ENCODE data around the gene RNF31.
A peak's percentile ranks its signal among the peaks of the same experiment; 100 is the strongest.

The RNF31 gene

DNA sequence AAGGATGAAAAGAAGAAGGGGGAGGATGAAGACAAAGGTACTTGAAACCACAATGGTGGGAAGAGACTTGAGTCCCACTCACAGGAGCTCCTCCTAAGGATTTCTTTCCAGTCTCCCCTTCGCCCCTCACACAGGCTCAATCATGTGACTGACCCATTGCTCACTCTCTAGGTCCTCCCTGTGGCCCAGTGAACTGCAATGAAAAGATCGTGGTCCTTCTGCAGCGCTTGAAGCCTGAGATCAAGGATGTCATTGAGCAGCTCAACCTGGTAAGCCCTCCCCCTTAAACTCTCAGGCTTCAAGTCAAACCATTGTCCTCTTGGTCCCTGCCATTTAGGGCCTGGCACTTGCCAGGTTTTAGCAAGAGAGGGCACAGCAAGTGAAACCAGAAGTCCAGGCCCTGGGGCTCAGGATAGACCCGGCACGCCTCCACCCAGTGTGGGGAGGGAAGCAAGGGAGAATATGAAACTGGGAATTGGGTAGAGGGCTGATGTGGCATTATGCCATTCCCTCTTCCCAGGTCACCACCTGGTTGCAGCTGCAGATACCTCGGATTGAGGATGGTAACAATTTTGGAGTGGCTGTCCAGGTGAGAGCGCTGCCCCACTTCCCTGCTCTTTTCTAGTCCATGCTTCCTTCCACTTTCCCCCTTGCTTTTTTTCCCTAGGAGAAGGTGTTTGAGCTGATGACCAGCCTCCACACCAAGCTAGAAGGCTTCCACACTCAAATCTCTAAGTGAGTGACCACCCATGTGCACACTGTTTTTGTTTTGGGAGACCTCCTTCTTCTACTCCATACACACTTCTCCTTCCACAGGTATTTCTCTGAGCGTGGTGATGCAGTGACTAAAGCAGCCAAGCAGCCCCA lies 9.5 kb upstream of the RNF31 start:
- no peak for DNase-seq (ENCODE audit: low read depth)

DNA sequence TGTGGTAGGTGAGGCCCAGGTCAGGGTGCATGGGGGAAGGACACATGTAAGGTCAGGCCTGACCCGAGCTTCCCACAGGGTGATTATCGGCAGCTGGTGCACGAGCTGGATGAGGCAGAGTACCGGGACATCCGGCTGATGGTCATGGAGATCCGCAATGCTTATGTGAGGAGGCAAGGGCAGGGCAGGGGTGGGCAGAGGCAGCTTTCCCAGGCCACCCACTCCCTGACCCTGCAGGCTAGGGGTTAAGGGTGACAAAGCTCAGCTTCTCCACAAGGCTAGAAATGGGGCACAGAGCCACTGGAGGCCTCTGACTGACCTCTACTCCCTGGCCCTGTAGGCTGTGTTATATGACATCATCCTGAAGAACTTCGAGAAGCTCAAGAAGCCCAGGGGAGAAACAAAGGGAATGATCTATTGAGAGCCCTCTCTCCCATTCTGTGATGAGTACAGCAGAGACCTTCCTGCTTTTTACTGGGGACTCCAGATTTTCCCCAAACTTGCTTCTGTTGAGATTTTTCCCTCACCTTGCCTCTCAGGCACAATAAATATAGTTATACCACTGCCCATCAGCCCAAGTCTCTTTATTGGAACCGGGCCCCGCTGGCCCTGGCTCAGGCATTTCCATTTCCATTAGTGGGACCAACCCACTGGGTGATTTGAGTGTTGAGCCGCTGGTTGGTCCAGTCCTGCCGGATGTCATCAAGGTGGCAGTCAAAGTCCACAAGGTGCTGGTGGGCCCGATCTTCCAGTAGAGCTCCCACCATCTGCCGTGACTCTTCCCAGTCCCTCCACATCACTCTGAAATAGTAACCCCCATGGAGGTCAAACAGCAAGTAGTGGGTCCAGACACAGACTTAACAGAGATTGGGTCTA lies 8.7 kb upstream of the RNF31 start:
- no peak for DNase-seq (ENCODE audit: low read depth)

DNA sequence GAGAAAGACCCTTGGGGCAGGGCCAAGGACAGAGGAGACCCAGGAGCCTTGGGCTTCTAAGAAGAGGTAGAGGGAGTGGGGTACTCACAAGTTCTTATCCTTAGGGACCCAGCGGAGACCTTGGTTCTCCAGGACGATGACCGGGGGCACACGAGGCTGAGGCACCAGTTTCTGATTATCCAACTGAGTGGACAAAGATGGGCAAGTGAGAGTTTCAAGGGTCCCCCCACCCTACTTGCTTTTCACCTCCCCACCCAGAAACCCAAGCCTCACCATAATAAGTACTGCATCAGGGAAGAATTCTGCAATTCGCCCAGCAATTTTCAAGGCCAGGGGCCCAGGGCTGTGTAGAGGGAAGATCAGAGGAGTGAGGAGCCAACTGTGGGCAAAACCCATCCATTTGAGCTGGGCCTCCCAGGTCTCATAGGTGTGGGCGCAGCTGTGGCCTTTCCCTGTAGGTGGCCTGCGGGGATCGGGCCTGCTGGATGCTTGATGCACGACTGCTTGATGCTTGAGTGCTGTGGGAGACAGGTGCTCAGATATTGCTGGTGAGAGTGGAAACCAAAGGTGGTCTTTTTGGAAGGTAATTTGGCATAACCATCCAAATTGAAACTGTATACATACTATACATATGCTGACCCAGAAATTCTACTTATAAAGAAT lies 7.9 kb upstream of the RNF31 start:
- no peak for DNase-seq (ENCODE audit: low read depth)

DNA sequence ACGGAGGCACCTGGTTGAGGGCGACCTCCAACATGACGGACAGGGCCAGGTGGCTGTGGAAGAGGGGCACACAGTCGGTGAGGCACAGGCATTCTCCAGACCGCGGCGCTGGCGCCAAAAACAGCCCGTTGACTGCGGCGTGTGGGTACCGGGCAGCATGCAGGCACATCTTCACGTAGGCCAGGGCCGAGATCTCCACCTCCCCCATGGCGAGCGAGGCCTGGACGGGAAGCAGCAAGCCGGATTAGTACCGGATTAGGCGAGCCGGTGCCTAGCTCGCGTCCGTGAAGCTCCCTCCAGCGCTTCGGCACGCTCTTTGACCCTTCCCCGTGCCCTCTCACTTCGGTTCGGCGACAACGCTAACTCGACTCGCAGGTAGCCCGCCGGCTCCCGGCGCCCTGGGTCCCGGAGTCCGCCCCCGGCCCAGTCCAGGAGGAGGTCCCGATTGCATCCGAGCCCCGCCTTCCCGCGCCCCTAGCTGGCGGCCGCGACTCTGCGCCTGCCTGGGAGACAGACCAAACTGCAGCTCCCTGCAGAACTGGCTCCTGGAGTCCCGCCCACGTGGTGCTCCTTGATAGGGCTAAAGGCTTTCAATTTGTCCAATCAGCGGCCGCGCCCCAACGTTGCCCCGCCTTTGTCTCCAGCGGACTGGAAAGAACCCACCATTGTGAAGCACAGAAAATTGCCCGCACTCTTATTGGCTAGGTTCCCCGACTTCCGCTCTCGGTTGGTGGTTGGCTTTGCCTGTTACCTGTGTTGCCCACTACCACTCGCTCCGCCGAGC lies 6.0 kb upstream of the RNF31 start, which contains the start of gene EMC9:
EMC9 (minus strand) TSS at position 495 of the 784 bp plus-strand sequence; CDS start at position 208, 287 bp downstream.
- peak; percentile 84 for DNase-seq (ENCODE audit: low read depth)

DNA sequence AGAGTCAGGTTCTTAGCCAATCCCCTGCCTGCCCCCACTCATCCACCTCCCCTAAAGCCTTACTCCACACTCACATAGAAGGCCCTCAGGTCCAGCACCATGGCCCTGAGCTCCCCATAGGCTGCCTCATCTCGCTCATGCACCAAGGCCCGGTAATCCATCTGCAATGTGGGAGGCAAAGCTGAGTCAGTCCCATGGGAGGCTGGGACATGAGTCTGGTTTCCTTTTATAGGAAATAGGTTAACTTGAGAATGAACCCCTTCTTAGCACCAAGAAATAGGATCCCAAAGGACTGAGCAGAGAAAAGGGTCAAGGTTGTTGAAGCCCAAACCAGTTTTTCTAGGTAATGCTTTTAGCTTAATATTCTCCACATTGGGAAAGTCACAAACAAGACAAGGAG lies 3.8 kb upstream of the RNF31 start:
- no peak for DNase-seq (ENCODE audit: low read depth)

DNA sequence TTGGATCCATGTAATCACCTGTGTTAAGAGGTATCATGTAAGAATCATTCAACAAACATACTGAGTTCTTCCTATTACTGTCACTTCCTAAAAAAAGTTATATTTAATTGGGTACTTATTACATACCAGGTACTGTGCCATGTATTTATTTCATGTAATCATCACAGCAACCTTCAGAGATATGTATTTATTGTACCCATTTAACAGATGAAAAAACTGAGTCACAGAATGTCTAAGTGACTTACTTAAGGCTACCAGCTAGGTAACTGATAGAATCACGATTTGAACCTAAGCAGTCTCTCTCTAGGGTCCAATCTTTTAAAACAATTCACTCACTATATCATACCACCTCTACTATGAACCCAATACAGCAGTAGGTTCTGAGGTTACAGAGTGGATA lies 2.8 kb upstream of the RNF31 start:
- no peak for DNase-seq (ENCODE audit: low read depth)

DNA sequence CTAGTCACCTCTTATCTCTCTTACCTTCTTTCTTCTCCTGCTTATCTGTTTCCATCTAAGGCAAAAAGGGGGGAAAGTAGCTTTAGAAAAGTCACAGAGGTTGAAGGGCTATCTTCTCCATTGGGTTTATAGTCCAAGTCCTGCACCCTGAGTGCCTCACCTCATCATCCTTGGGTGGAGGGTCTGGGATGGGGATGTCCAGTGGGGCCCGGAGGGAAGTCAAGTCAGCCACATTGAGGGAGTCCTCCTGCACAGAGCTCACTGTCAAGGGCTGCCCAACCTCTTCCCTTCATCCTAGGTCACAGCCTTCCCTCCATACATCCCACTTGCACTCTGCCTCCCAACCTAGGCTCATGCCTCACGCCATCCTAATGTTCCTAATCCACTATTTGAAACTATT lies 2.1 kb upstream of the RNF31 start:
- no peak for DNase-seq (ENCODE audit: low read depth)

DNA sequence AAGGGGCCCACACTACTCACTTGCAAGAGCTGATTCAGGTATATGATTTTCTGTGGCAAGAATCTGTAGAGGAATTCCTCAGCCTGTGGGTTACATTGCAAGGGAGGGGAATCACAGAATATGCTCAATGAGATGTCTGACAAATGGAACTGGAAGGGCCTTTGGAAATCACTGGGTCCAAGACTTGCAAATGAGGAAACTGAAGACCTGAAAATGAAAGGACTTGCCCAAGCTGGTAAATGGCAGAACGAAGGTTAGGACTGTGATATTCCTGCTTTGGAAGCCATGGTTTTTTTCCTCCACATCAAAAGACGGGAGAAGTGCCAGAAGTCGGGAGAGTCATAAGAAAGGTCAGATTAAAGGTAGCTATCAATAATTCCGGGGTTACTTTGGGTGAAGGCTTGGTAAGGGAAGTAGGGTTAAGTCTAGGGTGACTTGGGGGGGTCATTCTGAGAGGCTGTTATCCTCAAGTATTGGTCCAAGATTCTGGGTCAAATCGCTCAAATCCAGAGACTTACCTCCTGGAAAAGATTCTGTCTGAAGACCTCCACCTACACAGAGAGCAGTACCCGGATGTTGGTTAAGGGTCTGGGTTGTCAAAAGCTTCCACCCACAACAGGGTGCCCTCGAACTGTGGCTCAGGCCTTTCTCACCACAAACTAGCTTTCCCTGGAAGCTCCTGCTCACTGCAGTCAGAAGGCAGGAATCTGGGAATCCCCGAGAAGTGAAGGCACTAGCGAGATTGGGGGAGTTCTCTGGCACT lies 1.4 kb upstream of the RNF31 start:
- no peak for DNase-seq (ENCODE audit: low read depth)

DNA sequence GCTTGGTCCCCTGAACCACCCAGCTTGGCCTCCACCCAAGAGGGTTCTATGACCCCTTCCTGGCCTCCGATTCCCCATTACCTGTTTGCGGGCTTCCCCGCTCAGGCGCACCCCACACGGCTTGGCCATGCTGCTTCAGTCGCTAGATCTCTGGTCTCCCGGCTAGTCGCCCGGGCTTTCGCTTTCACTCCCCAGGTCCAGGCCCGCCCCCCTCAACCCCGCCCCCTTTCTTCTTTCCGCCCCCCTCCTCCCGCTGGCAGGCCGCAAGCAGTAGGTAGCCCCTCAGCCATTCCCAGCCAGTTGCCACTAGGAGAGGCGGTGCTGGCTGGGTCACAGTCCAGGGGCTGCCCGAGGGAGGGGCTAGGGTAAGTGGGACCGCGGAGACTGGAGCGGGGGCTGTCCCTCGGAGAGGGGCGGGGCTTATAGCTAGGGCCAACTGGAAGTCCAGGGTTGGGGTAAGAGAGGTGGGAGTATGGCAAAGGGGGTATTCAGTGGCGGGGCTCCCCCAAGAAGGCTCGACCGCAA lies 783 bp upstream of the RNF31 start, which contains the start of gene PSME2:
PSME2 (minus strand) TSS at position 158 of the 525 bp plus-strand sequence; CDS start at position 129, 29 bp downstream.
- DNase-seq (ENCODE audit: low read depth) = peak; percentile 71

DNA sequence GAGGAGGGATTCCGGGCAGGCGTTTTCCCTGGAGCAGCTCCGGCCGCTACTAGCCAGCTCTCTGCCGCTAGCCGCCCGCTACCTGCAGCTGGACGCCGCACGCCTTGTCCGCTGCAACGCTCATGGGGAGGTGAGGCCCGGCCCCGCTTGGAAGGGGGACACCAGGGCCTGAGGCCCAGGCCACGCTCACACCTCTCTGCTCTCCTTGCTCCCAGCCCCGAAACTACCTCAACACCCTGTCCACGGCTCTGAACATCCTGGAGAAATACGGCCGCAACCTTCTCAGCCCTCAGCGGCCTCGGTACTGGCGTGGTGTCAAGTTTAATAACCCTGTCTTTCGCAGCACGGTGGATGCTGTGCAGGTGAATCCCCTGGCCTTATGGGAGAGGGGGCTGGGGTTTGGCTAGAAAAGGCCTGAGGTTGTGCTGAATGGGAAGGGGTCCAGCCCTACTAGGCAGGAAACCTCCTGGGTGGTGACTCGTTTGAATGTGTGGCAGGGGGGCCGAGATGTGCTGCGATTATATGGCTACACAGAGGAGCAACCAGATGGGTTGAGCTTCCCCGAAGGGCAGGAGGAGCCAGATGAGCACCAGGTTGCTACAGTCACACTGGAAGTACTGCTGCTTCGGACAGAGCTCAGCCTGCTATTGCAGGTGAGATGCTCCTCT lies 597 bp downstream of the RNF31 start:
- DNase-seq (ENCODE audit: low read depth) = no peak

DNA sequence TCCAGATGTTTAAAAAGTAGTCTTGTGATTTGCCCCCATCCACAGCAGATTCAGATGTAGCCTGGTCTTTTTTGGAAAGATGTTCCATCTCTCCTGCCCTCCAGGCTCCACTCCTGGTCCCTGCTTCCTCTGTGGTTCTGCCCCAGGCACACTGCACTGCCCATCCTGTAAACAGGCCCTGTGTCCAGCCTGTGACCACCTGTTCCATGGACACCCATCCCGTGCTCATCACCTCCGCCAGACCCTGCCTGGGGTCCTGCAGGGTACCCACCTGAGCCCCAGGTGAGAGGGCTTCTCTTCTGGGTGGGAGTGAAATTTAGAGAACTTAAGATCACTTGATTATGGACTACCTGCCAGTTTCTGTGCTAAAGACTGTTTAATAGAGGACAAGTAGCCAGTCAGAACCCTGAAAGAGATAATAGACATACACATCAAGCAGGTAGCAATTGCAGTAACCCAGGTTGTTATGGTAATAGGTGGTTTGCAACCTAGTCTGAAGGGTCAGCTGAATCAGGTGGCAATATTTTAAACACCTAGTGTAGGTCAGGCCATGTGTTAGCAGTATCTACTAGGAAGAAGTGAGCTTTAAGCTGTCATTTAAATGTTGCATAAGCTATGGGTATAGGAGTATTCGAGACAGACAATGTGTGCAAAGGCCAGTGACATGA lies 2.1 kb downstream of the RNF31 start:
- DNase-seq (ENCODE audit: low read depth) = no peak

DNA sequence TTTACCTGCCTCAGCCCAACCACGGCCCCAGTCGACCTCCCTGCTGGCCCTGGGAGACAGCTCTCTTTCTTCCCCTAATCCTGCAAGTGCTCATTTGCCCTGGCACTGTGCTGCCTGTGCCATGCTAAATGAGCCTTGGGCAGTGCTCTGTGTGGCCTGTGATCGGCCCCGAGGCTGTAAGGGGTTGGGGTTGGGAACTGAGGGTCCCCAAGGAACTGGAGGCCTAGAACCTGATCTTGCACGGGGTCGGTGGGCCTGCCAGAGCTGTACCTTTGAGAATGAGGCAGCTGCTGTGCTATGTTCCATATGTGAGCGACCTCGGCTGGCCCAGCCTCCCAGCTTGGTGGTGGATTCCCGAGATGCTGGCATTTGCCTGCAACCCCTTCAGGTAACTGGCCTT lies 2.8 kb downstream of the RNF31 start:
- DNase-seq (ENCODE audit: low read depth) = no peak

DNA sequence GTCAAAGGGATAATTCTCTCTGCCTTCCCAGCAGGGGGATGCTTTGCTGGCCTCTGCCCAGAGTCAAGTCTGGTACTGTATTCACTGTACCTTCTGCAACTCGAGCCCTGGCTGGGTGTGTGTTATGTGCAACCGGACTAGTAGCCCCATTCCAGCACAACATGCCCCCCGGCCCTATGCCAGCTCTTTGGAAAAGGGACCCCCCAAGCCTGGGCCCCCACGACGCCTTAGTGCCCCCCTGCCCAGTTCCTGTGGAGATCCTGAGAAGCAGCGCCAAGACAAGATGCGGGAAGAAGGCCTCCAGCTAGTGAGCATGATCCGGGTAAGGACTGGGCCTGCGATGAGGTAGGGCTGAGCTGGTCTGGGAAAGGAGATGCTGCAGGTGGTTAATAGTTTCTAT lies 3.3 kb downstream of the RNF31 start:
- no peak for DNase-seq (ENCODE audit: low read depth)

DNA sequence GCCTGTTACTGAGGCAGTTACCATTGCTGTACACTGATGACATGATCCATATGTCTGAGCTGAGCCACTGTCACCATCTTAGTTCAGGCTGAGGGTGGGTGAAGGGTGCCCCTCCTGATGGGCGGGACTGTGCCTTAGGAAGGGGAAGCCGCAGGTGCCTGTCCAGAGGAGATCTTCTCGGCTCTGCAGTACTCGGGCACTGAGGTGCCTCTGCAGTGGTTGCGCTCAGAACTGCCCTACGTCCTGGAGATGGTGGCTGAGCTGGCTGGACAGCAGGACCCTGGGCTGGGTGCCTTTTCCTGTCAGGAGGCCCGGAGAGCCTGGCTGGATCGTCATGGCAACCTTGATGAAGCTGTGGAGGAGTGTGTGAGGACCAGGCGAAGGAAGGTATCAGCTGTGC lies 3.7 kb downstream of the RNF31 start:
- no peak for DNase-seq (ENCODE audit: low read depth)

DNA sequence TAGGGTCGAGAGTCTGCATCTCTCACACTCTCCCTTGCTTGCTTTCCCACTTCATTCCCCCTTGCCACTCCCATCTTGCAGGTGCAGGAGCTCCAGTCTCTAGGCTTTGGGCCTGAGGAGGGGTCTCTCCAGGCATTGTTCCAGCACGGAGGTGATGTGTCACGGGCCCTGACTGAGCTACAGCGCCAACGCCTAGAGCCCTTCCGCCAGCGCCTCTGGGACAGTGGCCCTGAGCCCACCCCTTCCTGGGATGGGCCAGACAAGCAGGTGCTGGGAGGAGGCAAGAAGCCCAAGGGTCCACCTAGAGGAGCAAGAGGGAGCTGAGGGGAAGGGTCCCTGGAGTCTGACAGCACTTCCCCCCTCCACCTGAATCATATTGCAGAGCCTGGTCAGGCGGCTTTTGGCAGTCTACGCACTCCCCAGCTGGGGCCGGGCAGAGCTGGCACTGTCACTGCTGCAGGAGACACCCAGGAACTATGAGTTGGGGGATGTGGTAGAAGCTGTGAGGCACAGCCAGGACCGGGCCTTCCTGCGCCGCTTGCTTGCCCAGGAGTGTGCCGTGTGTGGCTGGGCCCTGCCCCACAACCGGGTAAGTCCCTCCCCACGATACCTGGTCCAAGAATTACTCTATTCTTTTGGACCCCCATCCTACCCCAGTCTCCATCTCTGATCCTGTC lies 4.2 kb downstream of the RNF31 start:
- DNase-seq (ENCODE audit: low read depth) = no peak

DNA sequence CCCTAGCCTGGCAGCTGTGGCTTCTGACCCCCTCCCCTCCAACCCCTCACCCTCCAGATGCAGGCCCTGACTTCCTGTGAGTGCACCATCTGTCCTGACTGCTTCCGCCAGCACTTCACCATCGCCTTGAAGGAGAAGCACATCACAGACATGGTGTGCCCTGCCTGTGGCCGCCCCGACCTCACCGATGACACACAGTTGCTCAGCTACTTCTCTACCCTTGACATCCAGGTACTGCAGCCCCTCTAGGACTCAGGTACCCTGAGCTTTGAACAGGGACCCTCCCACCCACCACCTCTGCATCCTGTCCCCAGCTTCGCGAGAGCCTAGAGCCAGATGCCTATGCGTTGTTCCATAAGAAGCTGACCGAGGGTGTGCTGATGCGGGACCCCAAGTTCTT lies 7.8 kb downstream of the RNF31 start:
- DNase-seq (ENCODE audit: low read depth) = no peak

DNA sequence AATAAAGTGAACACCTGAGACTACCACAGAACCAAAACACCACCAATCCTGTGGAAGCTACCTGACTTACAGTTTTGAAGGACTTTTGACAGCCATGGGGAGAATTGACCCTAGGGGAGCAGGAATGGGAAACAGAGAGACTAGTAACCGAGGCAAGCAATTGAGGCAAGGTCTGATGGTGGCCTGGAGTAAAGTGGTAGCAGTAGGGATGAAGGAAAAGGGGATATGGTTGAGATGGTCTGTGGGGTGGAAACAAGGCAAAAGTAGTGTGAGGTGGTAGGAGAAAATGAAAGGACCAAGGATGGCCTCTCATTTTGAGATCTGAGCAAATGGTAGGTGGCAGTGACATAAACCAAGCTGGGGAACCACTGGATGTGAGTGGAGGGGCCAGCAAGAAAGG lies 9.5 kb downstream of the RNF31 start:
- no peak for DNase-seq (ENCODE audit: low read depth)

DNA sequence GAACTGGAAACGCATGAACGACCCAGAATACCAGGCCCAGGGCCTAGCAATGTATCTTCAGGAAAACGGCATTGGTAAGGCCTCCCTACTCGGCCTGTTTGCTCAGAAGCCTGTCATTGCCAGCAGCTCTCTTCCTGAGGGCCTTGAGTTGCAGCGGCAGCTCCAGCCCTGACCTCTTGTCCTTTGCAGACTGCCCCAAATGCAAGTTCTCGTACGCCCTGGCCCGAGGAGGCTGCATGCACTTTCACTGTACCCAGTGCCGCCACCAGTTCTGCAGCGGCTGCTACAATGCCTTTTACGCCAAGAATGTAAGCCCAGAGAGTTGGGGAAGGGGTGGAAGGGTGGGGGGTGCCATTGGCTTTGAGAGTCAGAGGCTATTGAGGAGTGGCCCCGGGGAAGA lies 10.0 kb downstream of the RNF31 start:
- DNase-seq (ENCODE audit: low read depth) = no peak

Measured in HS-5 (cell line).